Measurements from ENCODE around the gene COG5. TPM values are rescaled to one million over a fixed set of nuclear protein-coding genes. Genes with fewer than 3 reads are reported as not detected.

The COG5 gene
- total and polyA plus RNA-seq, 4 donors = 4.1 to 27.1 (median 8.4) TPM

DNA sequence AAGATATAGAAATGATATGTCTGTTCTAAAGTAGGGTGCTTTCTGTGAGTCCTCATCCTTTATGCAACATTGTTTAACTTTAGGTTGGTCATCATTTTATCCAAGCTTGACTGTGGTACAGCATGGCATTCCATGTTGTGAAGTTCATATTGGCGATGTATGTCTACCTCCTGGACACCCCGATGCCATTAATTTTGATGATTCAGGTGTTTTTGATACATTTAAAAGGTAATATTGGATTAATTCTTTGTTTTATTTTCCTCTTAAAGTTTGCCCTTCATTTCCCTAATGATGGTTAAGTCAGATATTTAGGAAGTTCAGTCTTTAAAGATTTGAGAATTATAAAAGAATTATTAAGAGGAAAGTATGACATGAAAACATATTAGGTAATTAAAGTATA is 373.6 kb downstream of the COG5 start:
- Histone ChIP-seq H3K27ac (ENCODE audit: low read depth in 1 of 2, low read length in 2 of 2) (no peak overlapping the region), H3K36me3 (ENCODE audit: control insufficient read depth in 4 of 4, insufficient read depth in 3 of 4, low read depth in 1 of 4, low read length in 3 of 4) (peaks cover 8 to 71% (median 66%) of the 10 kb centered on the region in 4 donors), H3K27me3 (ENCODE audit: control insufficient read depth in 4 of 4, insufficient read depth in 4 of 4, low read length in 3 of 4) (no peaks in the 10 kb centered on the region), H3K9me3 (ENCODE audit: control insufficient read depth in 4 of 4, low read length in 3 of 4) (no peaks in the 10 kb centered on the region), H3K9ac (ENCODE audit: low read depth in 1 of 2, low read length in 2 of 2) (no peak overlapping the region), H3K4me3 (ENCODE audit: low read depth in 1 of 3, low read length in 3 of 3) (no peak overlapping the region), H3K4me1 (ENCODE audit: control insufficient read depth in 4 of 4, insufficient read depth in 4 of 4, low read length in 3 of 4) (no peaks in the 10 kb centered on the region)
- 98% methylated on average over 2 of the region's 2 CpGs for WGBS
- TF ChIP-seq, protein P1, sequence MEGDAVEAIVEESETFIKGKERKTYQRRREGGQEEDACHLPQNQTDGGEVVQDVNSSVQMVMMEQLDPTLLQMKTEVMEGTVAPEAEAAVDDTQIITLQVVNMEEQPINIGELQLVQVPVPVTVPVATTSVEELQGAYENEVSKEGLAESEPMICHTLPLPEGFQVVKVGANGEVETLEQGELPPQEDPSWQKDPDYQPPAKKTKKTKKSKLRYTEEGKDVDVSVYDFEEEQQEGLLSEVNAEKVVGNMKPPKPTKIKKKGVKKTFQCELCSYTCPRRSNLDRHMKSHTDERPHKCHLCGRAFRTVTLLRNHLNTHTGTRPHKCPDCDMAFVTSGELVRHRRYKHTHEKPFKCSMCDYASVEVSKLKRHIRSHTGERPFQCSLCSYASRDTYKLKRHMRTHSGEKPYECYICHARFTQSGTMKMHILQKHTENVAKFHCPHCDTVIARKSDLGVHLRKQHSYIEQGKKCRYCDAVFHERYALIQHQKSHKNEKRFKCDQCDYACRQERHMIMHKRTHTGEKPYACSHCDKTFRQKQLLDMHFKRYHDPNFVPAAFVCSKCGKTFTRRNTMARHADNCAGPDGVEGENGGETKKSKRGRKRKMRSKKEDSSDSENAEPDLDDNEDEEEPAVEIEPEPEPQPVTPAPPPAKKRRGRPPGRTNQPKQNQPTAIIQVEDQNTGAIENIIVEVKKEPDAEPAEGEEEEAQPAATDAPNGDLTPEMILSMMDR (IDR thresholded peaks at IDR 0.05; ENCODE audit: low read depth, low read length, missing input control) = no peak
- TF ChIP-seq JUND (IDR thresholded peaks at IDR 0.05) = no peak
- TF ChIP-seq FOXA2 (IDR thresholded peaks at IDR 0.05) = no peak
- no peak for TF ChIP-seq SP1 (IDR thresholded peaks at IDR 0.05)
- no peak for TF ChIP-seq YY1 (IDR thresholded peaks at IDR 0.05)
- TF ChIP-seq, protein P2, sequence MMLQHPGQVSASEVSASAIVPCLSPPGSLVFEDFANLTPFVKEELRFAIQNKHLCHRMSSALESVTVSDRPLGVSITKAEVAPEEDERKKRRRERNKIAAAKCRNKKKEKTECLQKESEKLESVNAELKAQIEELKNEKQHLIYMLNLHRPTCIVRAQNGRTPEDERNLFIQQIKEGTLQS (IDR thresholded peaks at IDR 0.05) = no peak
- no peak for TF ChIP-seq RXRA (IDR thresholded peaks at IDR 0.05)
- TF ChIP-seq NR2F2 (IDR thresholded peaks at IDR 0.05) = no peak
- no peak for TF ChIP-seq HNF4G (IDR thresholded peaks at IDR 0.05)
- TF ChIP-seq TAF1 (conservative IDR thresholded peaks at IDR 0.05) = no peak
- TF ChIP-seq, protein P3, sequence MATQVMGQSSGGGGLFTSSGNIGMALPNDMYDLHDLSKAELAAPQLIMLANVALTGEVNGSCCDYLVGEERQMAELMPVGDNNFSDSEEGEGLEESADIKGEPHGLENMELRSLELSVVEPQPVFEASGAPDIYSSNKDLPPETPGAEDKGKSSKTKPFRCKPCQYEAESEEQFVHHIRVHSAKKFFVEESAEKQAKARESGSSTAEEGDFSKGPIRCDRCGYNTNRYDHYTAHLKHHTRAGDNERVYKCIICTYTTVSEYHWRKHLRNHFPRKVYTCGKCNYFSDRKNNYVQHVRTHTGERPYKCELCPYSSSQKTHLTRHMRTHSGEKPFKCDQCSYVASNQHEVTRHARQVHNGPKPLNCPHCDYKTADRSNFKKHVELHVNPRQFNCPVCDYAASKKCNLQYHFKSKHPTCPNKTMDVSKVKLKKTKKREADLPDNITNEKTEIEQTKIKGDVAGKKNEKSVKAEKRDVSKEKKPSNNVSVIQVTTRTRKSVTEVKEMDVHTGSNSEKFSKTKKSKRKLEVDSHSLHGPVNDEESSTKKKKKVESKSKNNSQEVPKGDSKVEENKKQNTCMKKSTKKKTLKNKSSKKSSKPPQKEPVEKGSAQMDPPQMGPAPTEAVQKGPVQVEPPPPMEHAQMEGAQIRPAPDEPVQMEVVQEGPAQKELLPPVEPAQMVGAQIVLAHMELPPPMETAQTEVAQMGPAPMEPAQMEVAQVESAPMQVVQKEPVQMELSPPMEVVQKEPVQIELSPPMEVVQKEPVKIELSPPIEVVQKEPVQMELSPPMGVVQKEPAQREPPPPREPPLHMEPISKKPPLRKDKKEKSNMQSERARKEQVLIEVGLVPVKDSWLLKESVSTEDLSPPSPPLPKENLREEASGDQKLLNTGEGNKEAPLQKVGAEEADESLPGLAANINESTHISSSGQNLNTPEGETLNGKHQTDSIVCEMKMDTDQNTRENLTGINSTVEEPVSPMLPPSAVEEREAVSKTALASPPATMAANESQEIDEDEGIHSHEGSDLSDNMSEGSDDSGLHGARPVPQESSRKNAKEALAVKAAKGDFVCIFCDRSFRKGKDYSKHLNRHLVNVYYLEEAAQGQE (IDR thresholded peaks at IDR 0.05) = no peak
- no peak for TF ChIP-seq EGR1 (IDR thresholded peaks at IDR 0.05; ENCODE audit: low read depth in 2 of 2)
- TF ChIP-seq, protein P4, sequence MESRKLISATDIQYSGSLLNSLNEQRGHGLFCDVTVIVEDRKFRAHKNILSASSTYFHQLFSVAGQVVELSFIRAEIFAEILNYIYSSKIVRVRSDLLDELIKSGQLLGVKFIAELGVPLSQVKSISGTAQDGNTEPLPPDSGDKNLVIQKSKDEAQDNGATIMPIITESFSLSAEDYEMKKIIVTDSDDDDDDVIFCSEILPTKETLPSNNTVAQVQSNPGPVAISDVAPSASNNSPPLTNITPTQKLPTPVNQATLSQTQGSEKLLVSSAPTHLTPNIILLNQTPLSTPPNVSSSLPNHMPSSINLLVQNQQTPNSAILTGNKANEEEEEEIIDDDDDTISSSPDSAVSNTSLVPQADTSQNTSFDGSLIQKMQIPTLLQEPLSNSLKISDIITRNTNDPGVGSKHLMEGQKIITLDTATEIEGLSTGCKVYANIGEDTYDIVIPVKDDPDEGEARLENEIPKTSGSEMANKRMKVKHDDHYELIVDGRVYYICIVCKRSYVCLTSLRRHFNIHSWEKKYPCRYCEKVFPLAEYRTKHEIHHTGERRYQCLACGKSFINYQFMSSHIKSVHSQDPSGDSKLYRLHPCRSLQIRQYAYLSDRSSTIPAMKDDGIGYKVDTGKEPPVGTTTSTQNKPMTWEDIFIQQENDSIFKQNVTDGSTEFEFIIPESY (IDR thresholded peaks at IDR 0.05) = no peak
- DNase-seq (ENCODE audit: low spot score) = no peak

DNA sequence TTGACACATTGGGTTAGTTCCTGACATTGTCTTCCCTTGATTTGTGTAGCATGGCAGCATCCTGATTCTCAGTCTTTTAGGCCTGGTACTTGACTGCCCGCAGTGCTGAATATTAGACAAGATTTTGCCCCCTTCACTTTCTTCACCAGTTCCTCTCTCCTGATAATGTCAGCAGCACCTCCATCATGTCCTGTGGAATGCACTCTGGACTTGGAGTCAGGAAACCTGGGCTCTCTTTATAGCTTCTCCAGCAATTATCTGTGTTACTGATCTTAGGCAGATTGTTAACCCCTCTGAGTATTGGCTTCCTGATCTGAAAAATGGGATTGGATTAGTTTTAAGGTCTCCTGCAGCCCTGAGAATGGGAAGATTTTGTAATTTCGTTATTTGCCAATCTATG is 375.9 kb downstream of the COG5 start:
- no peaks in the 10 kb centered on the region for H3K9me3 ChIP-seq (ENCODE audit: control insufficient read depth in 4 of 4, low read length in 3 of 4)
- no peaks in the 10 kb centered on the region for H3K4me1 ChIP-seq (ENCODE audit: control insufficient read depth in 4 of 4, insufficient read depth in 4 of 4, low read length in 3 of 4)
- TF ChIP-seq YY1 (IDR thresholded peaks at IDR 0.05) (no peak), RXRA (IDR thresholded peaks at IDR 0.05) (no peak), RAD21 (IDR thresholded peaks at IDR 0.05) (no peak), TAF1 (conservative IDR thresholded peaks at IDR 0.05) (no peak)
- TF ChIP-seq, protein P4 (IDR thresholded peaks at IDR 0.05) = no peak
- H3K36me3 ChIP-seq (ENCODE audit: control insufficient read depth in 4 of 4, insufficient read depth in 3 of 4, low read depth in 1 of 4, low read length in 3 of 4) = peaks cover 8 to 85% (median 70%) of the 10 kb centered on the region in 4 donors
- no peaks in the 10 kb centered on the region for H3K27me3 ChIP-seq (ENCODE audit: control insufficient read depth in 4 of 4, insufficient read depth in 4 of 4, low read length in 3 of 4)
- H3K4me3 ChIP-seq (ENCODE audit: low read depth in 1 of 3, low read length in 3 of 3) = no peak overlapping the region
- DNase-seq (ENCODE audit: low spot score) = no peak
- H3K9ac ChIP-seq (ENCODE audit: low read depth in 1 of 2, low read length in 2 of 2) = no peak overlapping the region
- no peak overlapping the region for H3K27ac ChIP-seq (ENCODE audit: low read depth in 1 of 2, low read length in 2 of 2)
- 90% methylated on average over 2 of the region's 2 CpGs for WGBS
